ENCODE data around the gene CTRB2.
"Not testable (repeated sequence)": the region's sequence is repeated elsewhere in the genome, so short reads cannot be mapped to it uniquely, and the experiment has no call there.

Gene CTRB2

DNA sequence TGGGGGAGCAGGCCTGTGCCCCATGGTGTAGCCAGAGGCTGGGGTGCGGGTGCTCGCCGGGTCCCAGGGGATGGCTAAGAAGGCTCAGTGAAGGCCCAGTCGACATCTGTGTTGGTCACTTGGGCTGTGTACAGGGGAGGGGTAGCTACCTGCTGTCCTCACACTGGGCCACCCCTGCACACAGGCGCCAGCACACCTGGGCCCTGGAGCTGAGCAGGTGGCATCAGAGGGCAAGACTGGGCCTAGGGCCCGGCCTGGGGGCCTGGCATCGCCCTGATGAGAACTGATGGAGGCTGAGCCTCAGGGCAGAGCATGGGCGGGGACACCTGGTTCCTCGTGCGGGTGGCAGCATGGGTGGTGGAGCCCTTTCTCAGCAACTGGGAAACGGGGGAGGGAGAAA lies 870 bp upstream of the CTRB2 start:
- DNase-seq (ENCODE audit: low read depth in 2 of 2, low spot score in 1 of 2): no peak

DNA sequence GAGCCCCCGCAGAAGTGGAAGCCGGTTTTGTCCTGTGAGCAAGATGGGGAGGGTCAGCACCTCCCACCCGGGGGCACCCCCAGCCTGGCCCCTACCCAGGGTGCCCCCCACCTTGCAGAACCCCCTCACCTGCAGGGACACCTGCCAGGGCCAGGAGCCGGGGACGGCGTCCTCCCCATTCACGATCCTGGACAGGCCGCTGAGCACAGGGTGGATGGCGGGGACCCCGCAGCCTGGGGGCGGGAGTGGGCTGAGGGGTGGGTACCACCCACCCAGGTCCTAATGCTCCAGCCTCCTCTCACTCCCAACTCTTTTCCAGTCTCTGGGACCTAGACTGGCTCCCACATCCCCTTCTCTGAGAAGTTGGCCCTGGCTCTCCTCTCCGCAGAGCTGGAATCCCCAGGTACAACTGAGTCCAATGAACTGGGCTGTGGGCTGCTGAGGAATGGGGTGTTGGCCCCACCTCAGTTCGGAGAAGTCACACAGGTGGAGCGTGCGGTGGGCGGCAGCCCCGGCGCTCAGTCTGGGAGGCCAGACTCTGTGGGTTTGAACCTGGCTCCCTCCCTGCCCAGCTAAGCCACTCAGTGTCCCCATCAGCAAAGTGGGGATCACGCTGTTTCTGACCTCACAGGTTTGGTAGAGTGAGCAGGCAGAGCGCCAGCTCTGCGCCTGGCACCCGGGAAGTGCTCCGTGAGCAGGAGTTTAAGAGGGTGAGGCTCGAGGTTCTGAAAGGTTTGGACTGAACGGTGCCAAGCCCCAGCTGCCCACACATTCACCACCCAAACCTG lies 806 bp downstream of the CTRB2 start:
- DNase-seq (ENCODE audit: low read depth in 2 of 2, low spot score in 1 of 2): not testable (repeated sequence)

DNA sequence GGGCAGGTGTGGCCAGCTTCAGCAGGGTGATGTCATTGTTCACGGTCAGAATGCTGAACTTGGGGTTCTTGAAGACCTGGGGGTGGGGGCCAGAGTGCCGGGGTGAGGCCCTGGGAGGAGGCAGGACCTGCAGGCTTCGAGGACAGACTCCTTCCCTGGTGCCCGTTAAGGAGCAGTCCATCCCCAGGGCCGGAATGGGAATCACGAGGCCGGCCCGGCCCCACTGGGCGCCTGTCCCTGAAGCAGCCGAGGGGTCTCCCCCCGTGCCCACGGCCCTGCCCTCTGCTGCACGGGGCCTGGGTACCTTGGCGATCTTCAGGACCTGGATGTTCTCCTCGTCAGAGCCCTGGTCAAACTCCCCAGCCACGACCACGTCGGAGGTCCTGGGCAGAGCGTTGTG lies 1.5 kb downstream of the CTRB2 start:
- not testable (repeated sequence) for DNase-seq (ENCODE audit: low read depth in 2 of 2, low spot score in 1 of 2)

DNA sequence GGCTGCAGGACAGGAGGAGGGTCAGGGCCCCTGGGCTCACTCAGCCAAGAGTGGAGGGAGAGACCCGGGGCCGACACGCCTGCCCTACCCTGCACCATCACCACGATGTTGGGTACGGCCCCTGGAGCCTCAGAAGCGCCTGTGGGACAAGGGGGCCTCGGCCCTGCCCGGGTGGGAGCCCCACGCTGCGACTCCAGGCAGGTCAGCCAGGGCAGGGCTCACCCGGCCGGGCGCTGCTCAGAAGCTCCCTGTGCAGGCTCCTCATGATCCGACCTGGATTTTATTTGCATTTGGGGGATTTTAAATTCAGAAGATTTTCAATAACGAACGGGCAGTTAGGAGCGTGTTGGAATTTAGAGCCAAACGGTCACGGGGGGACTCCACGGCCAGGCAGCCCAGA lies 2.1 kb downstream of the CTRB2 start:
- DNase-seq (ENCODE audit: low read depth in 2 of 2, low spot score in 1 of 2): not testable (repeated sequence)

DNA sequence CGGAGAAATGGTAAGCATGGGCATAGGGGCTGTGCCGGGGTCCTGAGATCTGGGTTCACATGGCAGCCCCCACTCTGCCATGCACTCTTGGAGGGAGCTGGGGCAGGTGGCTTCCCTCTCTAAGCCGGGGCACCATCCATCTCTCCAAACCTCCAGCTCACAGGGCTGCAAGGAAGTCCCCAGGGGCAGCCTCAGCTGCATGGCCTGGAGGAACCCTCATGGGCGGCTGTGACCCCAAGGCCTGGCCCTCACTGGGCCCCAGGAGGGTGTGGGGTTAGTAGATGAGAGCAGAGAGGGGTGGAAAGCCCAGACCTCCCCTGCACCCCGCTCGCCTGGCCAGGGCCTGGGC lies 2.6 kb downstream of the CTRB2 start:
- no peak for DNase-seq (ENCODE audit: low read depth in 2 of 2, low spot score in 1 of 2)

DNA sequence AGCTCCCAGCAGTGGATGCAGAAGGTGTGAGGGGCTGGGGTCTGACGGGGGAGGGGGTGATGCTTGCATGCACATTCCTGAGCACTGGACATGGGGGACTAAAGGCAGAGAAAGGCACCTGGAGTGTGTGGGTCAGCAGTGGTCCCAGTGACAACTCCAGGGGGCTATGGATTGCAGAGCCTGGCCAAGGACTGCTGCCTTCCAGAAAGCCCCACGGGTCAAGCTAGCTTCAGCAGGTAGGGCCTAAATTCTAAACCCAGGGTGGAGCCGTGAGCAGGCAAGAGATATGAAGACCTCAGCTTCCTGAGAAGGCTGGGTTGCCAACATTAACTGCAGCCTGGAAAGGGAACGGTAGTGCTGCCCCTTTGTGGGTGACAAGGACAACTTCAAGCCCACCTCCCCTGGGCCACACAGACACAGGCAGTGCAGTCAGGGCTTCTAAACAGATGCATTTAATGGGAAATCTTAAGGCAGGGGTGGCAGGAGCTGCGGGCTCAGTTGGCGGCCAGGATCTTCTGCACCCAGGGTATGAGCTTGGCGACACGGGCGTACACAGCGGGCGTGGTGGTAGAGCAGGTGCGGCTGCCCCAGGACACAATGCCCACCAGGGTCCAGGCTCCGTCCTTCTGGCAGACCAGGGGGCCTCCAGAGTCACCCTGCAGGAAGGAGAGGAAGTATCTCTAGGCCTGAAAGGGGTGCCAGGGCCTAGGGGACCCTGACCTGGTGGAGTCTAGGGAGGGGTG lies 3.1 kb downstream of the CTRB2 start:
- no peak for DNase-seq (ENCODE audit: low read depth in 2 of 2, low spot score in 1 of 2)

DNA sequence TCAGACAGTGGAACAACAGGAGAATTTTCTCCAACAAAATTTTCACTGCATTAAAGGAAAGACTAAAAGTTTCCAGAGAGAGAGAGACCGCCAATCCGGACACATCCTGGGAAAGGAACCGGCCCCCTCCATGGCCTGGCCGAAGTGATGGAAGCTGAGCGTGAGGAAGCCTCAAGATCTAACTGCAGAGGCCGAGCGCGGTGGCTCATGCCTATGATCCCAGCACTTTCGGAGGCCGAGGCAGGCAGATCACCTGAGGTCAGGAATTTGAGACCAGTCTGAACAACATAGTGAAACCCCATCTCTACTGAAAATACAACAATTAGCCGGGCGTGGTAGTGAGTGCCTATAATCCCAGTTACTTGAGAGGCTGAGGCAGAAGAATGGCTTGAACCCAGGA lies 3.9 kb downstream of the CTRB2 start:
- no peak for DNase-seq (ENCODE audit: low read depth in 2 of 2, low spot score in 1 of 2)

DNA sequence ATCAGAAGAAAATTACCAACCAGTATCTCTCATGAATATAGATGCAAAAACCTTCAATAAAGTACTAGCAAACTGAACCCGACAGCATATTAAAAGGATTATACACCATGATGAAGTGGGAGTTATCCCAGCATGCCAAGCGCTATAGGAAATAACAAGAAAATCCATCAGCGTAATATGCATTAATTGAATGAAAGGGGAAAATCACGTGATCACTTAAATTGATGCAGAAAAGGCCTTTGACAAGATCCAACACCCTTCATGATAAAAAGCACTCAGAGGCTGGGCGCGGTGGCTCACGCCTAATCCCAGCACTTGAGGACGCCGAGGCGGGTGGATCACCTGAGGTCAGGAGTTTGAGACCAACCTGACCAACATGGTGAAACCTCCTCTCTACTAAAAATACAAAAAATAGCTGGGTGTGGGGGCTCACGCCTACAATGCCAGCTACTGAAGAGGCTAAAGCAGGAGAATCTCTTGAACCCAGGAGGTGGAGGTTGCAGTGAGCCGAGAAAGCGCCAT lies 4.8 kb downstream of the CTRB2 start:
- no peak for DNase-seq (ENCODE audit: low read depth in 2 of 2, low spot score in 1 of 2)

DNA sequence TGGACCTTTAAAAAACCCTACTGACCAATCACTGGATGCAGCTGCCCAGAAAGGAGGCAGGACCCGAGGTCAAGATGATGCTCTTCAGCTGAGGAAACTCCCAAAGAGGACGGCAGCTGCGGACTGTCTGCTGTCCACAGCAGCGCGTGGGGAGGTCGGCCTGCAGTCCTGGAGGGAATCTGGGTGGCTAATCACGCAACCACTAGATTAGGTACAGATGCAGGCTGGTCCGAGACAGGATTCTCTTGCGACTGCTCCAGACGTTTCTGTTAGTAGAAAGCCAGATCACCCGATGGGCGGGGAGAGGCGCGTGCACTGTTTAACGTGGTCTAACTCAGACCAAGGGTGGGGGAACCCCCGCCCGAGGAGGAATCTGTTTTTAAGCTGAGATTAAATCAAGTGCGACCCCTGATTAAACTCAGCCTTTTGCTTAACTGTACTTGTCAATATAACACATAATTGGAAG lies 8.8 kb downstream of the CTRB2 start:
- no peak for DNase-seq (ENCODE audit: low read depth in 2 of 2, low spot score in 1 of 2)

DNA sequence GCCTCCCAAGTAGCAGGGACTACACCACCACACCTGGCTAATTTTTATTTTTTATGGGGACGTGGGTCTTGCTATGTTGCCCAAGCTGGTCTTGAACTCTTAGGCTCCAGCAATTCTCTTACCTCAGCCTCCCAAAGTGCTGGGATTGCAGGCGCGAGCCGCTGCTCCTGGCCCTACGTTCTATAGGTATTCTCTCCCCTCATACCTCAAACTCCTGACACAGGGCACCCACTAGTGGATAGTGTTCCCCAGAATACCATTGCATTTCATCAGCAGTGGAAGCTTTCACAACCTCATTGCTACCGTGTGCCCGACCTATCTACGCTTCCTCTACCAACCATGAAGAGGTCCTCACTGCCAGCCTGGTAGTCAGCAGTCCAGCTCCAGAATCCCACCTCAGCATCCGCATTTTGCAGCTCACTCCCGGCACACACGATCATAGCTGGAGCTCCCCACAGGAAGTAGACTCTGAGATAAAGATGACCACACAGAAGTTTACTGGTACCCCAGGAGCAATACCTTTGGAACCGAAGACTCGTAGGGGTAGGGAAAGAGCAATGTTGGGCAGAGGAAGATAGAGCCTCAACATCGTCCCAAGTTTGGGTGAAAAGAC lies 9.3 kb downstream of the CTRB2 start:
- no peak for DNase-seq (ENCODE audit: low read depth in 2 of 2, low spot score in 1 of 2)

DNA sequence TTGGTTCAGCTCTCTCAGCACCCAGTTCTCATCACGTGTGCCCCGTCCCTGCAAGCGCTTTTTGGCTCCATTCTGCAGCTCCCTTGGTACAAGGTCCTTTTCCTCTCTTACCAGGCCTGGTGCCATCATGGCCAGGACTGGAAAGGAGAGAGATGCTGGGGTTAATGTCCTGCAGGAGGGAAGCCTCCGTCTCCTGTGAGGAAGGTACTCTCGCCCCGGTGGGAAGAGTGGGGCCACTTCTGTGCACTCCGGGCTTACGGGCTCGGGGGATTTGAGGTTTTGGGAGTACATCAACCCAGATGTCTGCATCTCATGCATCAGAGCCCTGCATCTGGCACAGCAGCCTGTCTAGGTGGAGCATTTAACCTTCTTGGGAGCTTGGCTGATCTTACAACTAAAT lies 10.1 kb downstream of the CTRB2 start:
- no peak for DNase-seq (ENCODE audit: low read depth in 2 of 2, low spot score in 1 of 2)

DNA sequence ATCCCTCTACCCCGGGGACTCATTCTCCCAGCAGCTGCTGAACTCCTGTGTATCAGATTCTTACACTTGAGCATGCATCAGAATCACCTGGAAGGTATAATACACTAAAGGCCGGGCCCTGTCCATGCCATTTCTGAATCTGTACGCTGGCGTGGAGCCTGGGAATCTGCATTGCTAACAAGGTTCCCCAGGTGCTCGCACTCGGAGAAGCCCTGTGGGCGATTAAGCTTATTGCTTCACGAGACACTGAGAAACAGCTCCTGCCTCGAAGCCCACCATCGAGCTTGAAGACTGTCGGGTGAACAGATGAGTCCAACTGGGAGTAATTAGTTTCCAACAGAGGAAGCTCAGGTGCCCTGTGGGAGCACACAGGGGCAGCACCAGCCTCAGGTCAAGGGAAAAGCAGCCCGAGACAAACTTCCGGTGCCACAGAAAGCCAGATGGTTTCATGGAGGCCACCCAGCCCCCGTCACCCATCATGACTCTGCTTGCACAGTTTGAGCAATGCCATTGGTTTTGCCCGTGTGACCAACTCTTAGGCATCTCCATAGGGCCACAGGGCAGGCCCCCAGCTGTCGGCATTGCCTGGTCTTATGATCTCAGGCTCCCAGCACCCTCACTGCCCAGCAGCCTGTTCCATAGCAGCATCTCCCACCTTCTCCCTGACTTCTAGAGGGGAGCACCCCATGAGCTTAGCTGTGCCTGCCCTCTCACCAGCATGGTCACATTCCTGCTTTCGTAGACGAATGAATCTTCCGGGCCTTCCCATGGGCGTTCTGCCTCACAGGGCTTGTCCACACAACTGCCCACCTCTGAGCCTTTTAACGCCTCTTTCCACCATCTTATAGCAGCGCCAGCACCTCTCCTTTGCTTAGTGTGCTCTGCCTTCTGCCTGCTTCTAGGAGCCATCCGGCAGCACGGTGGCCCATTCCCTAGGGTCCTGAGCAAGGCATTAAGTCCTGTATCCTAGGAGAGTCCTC lies 10.9 kb downstream of the CTRB2 start:
- DNase-seq (ENCODE audit: low read depth in 2 of 2, low spot score in 1 of 2): no peak

DNA sequence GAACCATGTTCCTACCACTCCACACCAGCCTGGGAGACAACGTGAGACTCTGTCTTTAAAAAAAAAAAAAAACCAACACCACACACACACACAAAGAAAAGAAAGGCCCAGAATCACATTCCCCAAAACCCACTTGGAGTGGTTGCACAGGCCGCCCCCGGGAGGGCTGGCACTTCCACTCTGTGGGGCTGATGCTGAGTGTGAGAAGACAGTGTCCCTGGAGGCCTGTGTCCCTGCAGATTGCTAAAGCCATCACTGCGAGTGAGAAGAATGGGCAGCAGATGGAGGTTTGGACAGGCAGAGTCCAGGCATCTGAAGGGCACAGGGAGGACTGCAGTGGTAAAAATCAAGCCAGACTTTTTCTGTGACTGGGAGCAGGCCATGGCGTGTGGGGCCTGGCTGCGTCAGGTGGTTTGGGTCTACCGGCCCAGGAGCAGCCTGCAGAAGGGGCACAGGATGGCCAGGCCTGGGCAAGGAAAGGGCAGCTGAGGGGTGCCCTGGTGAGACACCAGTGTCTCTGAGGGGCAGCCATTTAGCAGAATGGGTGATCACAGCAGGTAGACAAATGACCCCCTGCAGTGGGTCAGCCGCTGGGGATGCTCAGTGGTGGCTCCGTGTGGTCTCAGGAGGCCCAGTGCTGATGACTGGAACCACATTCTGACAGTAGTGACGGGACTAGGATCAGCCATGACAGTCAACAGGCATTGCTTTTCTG lies 13.1 kb downstream of the CTRB2 start:
- DNase-seq (ENCODE audit: low read depth in 2 of 2, low spot score in 1 of 2): no peak

DNA sequence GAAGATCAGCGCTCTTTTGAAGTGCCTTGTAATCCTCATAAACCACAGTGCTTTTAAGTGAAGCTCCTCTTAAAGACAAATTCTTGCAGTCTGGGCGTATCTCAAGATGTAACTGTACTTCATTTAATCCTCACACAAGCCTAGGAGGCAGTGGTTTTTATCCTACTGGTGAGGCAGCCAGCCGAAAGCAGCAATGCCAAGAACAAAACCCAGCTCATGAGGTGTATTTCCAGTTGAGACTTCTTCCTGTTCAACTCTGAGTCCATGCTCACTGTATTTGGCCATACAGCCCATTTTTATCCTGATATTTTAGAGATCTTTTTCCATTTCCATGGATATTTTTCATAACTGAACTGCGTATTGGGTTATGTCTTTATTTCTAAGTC lies 13.7 kb downstream of the CTRB2 start:
- no peak for DNase-seq (ENCODE audit: low read depth in 2 of 2, low spot score in 1 of 2)

DNA sequence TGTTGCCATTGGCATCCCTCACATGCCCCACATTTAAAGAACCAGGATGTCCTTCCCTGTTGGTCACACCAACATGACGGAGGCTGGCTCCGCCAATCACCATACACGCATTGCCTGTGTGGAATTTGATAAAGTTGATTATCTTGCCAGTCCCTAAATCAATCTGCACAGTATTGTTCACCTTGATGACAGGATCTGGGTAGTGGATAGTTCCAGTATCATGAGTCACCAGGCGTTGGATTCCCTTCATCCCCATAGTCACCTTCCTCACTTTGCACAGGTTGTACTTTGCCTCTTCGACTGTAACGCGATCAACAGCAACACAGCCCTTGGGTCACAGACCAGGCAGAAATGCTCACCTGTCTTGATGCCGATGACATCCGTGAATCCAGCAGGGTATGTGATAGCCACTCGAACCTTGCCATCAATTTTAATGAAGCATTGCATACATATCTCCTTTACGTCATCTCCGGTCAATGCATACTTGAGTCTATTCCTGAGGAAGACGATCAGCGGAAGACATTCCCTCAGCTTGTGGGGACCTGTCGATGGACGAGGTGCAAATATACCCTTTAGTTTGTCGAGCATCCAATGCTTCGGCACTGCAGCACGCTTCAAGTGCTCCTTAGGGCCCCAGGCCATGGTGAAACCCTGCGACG lies 14.2 kb downstream of the CTRB2 start:
- DNase-seq (ENCODE audit: low read depth in 2 of 2, low spot score in 1 of 2): no peak

DNA sequence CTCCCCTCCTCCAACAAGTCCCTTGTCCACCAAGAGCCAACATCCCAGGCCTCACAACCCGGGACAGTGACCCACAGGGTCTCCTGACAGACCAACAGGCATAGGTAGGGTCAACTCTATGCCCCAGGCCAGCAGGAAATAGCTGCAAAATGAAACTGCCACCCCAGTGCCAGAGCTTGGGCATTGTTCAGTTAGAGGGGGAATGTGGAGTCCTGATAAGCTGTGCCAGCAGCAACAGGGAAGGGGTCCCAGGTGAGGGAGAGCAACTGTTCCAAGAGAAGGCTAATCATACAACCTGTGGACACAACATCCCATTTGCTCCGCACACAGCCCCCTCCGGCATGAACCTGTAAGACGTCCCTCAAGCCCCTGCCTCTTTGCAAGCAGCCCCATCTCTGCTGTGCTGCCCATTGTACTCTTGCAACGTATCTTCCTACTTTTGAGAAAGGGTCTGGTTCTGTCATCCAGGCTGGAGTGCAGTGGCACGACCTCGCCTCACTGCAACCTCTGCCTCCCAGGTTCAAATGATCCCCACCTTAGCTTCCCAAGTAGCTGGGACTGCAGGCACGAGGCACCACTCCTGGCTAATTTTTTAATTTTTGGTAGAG lies 17.2 kb downstream of the CTRB2 start:
- DNase-seq (ENCODE audit: low read depth in 2 of 2, low spot score in 1 of 2): no peak

DNA sequence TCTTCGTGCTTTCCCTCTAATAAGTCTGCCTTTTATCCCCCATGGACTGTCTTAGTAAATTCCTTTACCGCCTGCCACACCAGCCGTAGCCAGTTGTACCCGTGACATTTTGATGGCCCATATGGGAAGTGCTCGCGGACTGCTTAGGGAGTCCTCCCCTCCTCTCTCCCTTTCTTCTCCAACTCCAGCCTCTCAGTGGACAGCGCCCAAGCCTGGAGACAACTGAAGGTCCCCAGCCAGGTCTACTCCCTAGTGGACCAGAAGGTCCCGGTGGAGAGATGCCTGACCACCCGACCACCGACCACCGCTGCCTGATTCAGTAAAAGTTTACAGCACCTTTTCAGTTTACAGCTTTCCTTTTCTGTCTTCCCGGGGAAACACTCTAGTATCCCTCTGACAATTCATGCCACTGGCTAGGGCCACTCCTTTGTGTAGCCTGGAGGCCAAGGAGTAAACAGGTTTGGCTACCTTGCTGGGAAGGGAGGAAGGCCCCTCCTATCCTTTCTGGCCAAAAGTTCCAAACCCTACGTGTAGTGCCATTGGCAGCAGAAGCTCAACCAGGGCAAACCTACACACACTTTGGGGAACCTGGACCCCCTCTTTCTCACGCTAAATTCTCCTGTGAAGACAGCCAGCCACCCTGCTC lies 18.0 kb downstream of the CTRB2 start:
- DNase-seq (ENCODE audit: low read depth in 2 of 2, low spot score in 1 of 2): no peak

DNA sequence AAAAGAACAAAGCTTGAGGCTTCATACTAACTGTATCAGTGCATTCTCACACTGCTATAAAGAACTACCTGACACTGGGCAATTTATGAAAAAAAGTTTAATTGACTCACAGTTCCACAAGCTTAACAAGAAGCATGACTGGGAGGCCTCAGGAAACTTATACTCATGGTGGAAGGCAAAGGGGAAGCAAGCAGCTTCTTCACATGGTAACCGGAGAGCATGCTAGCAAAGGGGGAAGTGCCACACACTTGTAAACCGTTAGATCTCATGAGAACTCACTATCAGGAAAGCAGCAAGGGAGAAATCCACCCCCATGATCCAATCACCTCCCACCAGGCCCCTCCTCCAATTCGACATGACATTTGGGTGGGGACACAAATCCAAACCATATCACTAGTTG lies 25.3 kb downstream of the CTRB2 start:
- no peak for DNase-seq (ENCODE audit: low read depth in 2 of 2, low spot score in 1 of 2)

DNA sequence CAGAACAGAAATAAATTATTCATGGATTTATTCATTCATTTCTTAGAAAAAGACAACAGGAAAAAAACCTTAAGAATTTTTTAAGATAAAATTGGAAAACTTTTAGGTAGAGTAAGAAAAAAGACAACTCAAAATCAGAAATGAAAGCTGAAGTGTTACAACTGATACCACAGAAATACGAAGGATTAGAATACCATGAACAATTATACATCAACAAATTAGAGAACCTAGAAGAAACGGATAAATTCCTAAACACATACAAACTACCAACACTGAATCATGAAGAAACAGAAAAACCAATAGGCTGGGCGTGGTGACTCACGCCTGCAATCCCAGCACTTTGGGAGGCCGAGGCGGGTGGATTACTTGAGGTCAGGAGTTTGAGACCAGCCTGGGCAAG lies 27.8 kb downstream of the CTRB2 start:
- no peak for DNase-seq (ENCODE audit: low read depth in 2 of 2, low spot score in 1 of 2)

Measured in stimulated activated CD8-positive, alpha-beta memory T cell treated with anti-CD3 and anti-CD28 coated beads, Interleukin-4, amount 100 ng/mL, for 1 hour (primary cell).